Hepatic stellate cell (primary cell): Measurements from ENCODE around the gene IFNA7.
"Not testable (repeated sequence)": the region's sequence is repeated elsewhere in the genome, so short reads cannot be mapped to it uniquely, and the experiment has no call there.

ENCODE experiments used
- DNase-seq: peaks from one replicate; pipeline ENCODE4 v3.0.0; 2011; ENCODE audit warnings: low spot score

Gene IFNA7

GRCh38 chr9:21202105-21202504 is at the start of gene IFNA7:
TSS of gene IFNA7 (minus strand) at chr9:21202205. CDS start at chr9:21202165, 40 bp downstream.
- DNase-seq = not testable (repeated sequence)

DNA sequence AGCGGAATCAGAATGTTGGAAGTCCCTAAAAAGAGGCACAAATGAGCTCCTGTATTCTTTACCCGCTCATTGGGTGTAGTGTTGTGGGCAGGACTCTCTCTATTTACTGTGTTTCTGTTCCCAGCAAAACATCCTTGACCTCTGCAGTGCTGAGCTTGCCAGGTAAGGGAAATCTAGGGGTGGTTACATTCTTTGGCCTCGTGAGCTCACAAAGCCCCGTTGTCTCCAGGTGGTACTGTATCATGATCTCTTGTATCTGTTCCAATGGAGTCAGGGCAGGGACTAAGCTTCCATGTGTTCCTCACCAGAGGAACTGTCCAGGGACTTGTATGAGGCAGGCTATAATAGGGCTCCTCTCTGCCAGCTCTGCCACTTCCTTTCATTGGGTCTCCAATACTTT is 49.6 kb upstream of the IFNA7 start:
- DNase-seq = no peak

GRCh38 chr9:21251190-21251589 is 49.2 kb upstream of the IFNA7 start:
- no peak for DNase-seq

GRCh38 chr9:21244836-21245235 is 42.8 kb upstream of the IFNA7 start:
- DNase-seq = no peak

- DNase-seq = no peak
Measured at GRCh38 chr9:21239911-21240310, 37.9 kb upstream of the IFNA7 start, which contains the start of gene IFNA14. TSS of gene IFNA14 (minus strand) at chr9:21240005. CDS start at chr9:21239935, 70 bp downstream.

GRCh38 chr9:21236360-21236714 is 34.3 kb upstream of the IFNA7 start:
- not testable (repeated sequence) for DNase-seq

- DNase-seq = peak; percentile 5
Measured at GRCh38 chr9:21235468-21236359, 33.7 kb upstream of the IFNA7 start.

GRCh38 chr9:21234153-21234687 is 32.2 kb upstream of the IFNA7 start:
- no peak for DNase-seq

DNA sequence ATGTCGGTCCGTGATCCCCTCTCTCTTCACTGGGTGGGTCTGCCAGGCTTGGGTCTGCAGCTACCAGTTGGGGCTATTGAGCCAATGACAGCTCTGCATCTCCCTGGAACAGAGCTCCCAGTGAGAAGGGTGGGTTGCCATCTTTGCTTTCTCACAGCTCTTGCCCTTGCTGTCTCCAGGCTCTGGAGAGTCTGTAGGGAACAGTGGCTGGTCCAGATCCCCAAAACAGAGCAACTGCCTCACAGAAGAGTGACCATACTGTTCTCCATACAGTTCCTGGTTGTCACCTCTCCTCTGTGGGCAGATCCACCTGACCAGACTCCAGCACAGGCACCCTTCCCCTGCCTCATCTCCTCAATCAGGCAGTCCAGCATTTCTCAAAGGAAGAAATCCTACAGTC is 31.3 kb upstream of the IFNA7 start:
- DNase-seq = no peak

GRCh38 chr9:21228122-21228521 is 26.1 kb upstream of the IFNA7 start, which contains the start of gene IFNA17:
TSS of gene IFNA17 (minus strand) at chr9:21228222. CDS start at chr9:21228173, 49 bp downstream.
- DNase-seq = no peak

GRCh38 chr9:21217211-21217610 is 15.2 kb upstream of the IFNA7 start, which contains the start of gene IFNA16:
TSS of gene IFNA16 (minus strand) at chr9:21217311. CDS start at chr9:21217305, 6 bp downstream.
- not testable (repeated sequence) for DNase-seq

- not testable (repeated sequence) for DNase-seq
Measured at GRCh38 chr9:21213411-21214326, 11.7 kb upstream of the IFNA7 start.

GRCh38 chr9:21212160-21212559 is 10.2 kb upstream of the IFNA7 start:
- not testable (repeated sequence) for DNase-seq

GRCh38 chr9:21210782-21211181 is 8.8 kb upstream of the IFNA7 start:
- not testable (repeated sequence) for DNase-seq

- DNase-seq = no peak
Measured at GRCh38 chr9:21210311-21210710, 8.3 kb upstream of the IFNA7 start.

- not testable (repeated sequence) for DNase-seq
Measured at GRCh38 chr9:21207043-21207442, 5.0 kb upstream of the IFNA7 start, which contains the start of gene IFNA10. TSS of gene IFNA10 (minus strand) at chr9:21207143. CDS start at chr9:21207097, 46 bp downstream.

DNA sequence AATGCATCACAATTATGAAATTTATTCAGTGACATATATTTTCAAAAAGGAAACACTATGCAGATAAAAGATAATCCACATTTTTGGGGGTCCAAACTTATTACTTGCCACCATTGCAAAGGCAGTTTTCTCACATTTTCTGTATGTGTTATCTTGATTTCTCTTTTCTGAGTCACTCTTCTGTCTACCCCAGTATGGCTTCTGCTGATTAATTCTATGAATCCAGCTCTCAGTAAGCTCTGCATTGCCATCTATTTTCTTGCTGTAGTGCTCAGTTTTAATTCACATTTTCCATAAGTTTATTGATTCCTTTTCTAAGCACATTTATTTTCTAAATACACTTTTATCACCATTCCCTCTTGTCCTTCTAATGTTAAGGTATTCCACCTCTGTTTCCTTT is 3.2 kb upstream of the IFNA7 start:
- no peak for DNase-seq

- not testable (repeated sequence) for DNase-seq
Measured at GRCh38 chr9:21194867-21195776, 6.9 kb downstream of the IFNA7 start.

DNA sequence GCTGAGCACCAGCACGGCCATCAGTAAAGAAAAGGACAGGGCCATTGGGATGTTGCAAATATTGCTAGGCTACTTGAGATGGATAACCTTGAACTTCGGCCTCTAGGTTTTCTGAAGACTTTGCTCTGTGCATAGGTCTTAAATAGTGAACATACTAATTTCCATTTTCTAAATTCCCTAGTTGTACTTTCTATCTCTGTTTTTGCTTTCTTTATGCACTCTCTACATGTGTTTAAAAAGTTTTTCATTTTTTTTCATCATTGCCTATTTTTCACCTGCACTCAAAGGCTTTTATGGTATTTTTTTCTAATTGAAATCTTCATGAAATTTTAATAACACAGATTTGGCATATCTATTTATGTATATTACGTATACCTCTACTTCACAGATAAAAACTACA is 14.5 kb downstream of the IFNA7 start, which contains the start of gene IFNA4:
TSS of gene IFNA4 (minus strand) at position 101 of the 400 bp plus-strand sequence. CDS start at position 45, 56 bp downstream.
- not testable (repeated sequence) for DNase-seq
